ENCODE measurements around the gene BACH1. TPM values are rescaled to one million over a fixed set of nuclear protein-coding genes. Genes with fewer than 3 reads are reported as not detected.

Gene BACH1
- total and polyA plus RNA-seq, 2 of the 8 experiments (the other 6 are each of a cell fraction or from before 2014, with no cell fraction given): 6.9 to 50.7 TPM

DNA sequence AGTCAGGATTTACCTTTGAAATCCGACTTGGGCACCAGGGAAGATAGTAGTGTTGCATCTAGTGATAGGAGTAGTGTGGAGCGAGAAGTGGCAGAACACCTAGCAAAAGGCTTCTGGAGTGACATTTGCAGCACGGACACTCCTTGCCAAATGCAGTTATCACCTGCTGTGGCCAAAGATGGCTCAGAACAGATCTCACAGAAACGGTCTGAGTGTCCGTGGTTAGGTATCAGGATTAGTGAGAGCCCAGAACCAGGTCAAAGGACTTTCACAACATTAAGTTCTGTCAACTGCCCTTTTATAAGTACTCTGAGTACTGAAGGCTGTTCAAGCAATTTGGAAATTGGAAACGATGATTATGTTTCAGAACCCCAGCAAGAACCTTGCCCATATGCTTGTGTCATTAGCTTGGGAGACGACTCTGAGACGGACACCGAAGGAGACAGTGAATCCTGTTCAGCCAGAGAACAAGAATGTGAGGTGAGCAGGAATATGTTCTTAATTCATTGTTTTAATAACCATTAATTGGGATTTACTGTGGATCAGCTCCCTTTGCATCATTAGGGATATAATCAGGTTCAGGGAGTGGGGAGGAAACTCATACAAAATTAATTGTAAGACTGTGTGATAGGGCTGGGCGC, 28.3 kb downstream of the BACH1 start (continued):
- TF ChIP-seq CEBPB (IDR thresholded peaks at IDR 0.05; ENCODE audit: low read depth, low read length) (no peak), YY1 (IDR thresholded peaks at IDR 0.05; ENCODE audit: low read depth, low read length) (no peak)

All from H1 (cell line).